ENCODE data around the gene CNTNAP2. TPM values are rescaled to one million over a fixed set of nuclear protein-coding genes. Genes with fewer than 3 reads are reported as not detected.

CNTNAP2 gene
- total RNA-seq, 2 experiments from 2014 or later = 0.28 TPM; not detected in 1

- intact Hi-C loops (cut with micrococcal nuclease; ENCODE audit: unreplicated experiment) = no loop called here
- no peak for DNase-seq (ENCODE audit: low spot score)
- Histone ChIP-seq H3K4me1 (ENCODE audit: insufficient read depth, low read length, poor library complexity, severe bottlenecking) (no peaks in the 10 kb centered on the region), H4K20me1 (ENCODE audit: insufficient read depth, low read length) (no peaks in the 10 kb centered on the region), H3K9me3 (ENCODE audit: low read length) (no peaks in the 10 kb centered on the region), H3K36me3 (ENCODE audit: insufficient read depth, low read length) (no peaks in the 10 kb centered on the region), H3K79me2 (ENCODE audit: insufficient read depth, low read depth, low read length) (no peaks in the 10 kb centered on the region), H3K4me2 (ENCODE audit: low read length) (no peak overlapping the region), H3K27ac (ENCODE audit: low read depth, low read length, poor library complexity, severe bottlenecking) (no peak overlapping the region), H2AFZ (ENCODE audit: low read length) (no peak overlapping the region), H3K9me2 (ENCODE audit: insufficient read depth, low read length) (no peaks in the 10 kb centered on the region), H3K4me3 (ENCODE audit: low read depth, low read length, poor library complexity, severe bottlenecking) (no peak overlapping the region)
- BruUV-seq (replicated peaks) = no TSS peak
- TF ChIP-seq CTCF (conservative IDR thresholded peaks at IDR 0.05; ENCODE audit: low read length) (no peak), EZH2phosphoT487 (IDR thresholded peaks at IDR 0.05; ENCODE audit: borderline replicate concordance, low read depth, low read length) (no peak)
- ChIA-PET POLR2A (no interaction called here), CTCF (ENCODE audit: unreplicated experiment) (no interaction called here)
Measured at GRCh38 chr7:147984265-147984664, 1867.7 kb downstream of the CNTNAP2 start.

- Histone ChIP-seq H4K20me1 (ENCODE audit: insufficient read depth, low read length) (no peaks in the 10 kb centered on the region), H2AFZ (ENCODE audit: low read length) (no peak overlapping the region), H3K4me2 (ENCODE audit: low read length) (no peak overlapping the region), H3K27ac (ENCODE audit: low read depth, low read length, poor library complexity, severe bottlenecking) (no peak overlapping the region), H3K9me3 (ENCODE audit: low read length) (no peaks in the 10 kb centered on the region), H3K9me2 (ENCODE audit: insufficient read depth, low read length) (no peaks in the 10 kb centered on the region), H3K4me3 (ENCODE audit: low read depth, low read length, poor library complexity, severe bottlenecking) (no peak overlapping the region), H3K4me1 (ENCODE audit: insufficient read depth, low read length, poor library complexity, severe bottlenecking) (no peaks in the 10 kb centered on the region), H3K36me3 (ENCODE audit: insufficient read depth, low read length) (no peaks in the 10 kb centered on the region), H3K79me2 (ENCODE audit: insufficient read depth, low read depth, low read length) (no peaks in the 10 kb centered on the region)
- TF ChIP-seq EZH2phosphoT487 (IDR thresholded peaks at IDR 0.05; ENCODE audit: borderline replicate concordance, low read depth, low read length) = no peak
- ChIA-PET CTCF (ENCODE audit: unreplicated experiment) (no interaction called here), POLR2A (no interaction called here)
- intact Hi-C loops (cut with micrococcal nuclease; ENCODE audit: unreplicated experiment) = no loop called here
- no peak for DNase-seq (ENCODE audit: low spot score)
- BruUV-seq (replicated peaks) = no TSS peak
Measured at GRCh38 chr7:147990079-147990478, 1873.5 kb downstream of the CNTNAP2 start.

GRCh38 chr7:147990942-147991341, 1874.3 kb downstream of the CNTNAP2 start:
- ChIA-PET POLR2A (no interaction called here), CTCF (ENCODE audit: unreplicated experiment) (no interaction called here)
- no peaks in the 10 kb centered on the region for H3K4me1 ChIP-seq (ENCODE audit: insufficient read depth, low read length, poor library complexity, severe bottlenecking)
- H3K27ac ChIP-seq (ENCODE audit: low read depth, low read length, poor library complexity, severe bottlenecking) = no peak overlapping the region
- BruUV-seq (replicated peaks) = no TSS peak
- no peaks in the 10 kb centered on the region for H3K9me2 ChIP-seq (ENCODE audit: insufficient read depth, low read length)
- no peak overlapping the region for H3K4me2 ChIP-seq (ENCODE audit: low read length)
- TF ChIP-seq CTCF (conservative IDR thresholded peaks at IDR 0.05; ENCODE audit: low read length) (no peak), EZH2phosphoT487 (IDR thresholded peaks at IDR 0.05; ENCODE audit: borderline replicate concordance, low read depth, low read length) (no peak)
- H2AFZ ChIP-seq (ENCODE audit: low read length) = no peak overlapping the region
- no peaks in the 10 kb centered on the region for H3K36me3 ChIP-seq (ENCODE audit: insufficient read depth, low read length)
- no peak overlapping the region for H3K4me3 ChIP-seq (ENCODE audit: low read depth, low read length, poor library complexity, severe bottlenecking)
- no peaks in the 10 kb centered on the region for H3K79me2 ChIP-seq (ENCODE audit: insufficient read depth, low read depth, low read length)
- intact Hi-C loops (cut with micrococcal nuclease; ENCODE audit: unreplicated experiment) = no loop called here
- no peaks in the 10 kb centered on the region for H4K20me1 ChIP-seq (ENCODE audit: insufficient read depth, low read length)
- H3K9me3 ChIP-seq (ENCODE audit: low read length) = no peaks in the 10 kb centered on the region
- no peak for DNase-seq (ENCODE audit: low spot score)
